ENCODE measurements around the gene ACO2. TPM values are rescaled to one million over a fixed set of nuclear protein-coding genes. Genes with fewer than 3 reads are reported as not detected.
"Not testable (repeated sequence)": the region's sequence is repeated elsewhere in the genome, so short reads cannot be mapped to it uniquely, and the experiment has no call there.

ACO2 gene
- total RNA-seq (10 to 100 TPM; 53.7 to 60.7 TPM), polyA plus RNA-seq (10 to 100 TPM; 39.5 to 49.6 TPM)
- long read RNA-seq, donor 1, transcript ACO2-201 (18 exons, 2,741 nt) = major isoform, 201 of 276 reads
- long read RNA-seq, donor 1, partial matches to known transcripts = 51 of 276 reads
- long read RNA-seq, donor 1, other reads (novel, unspliced or antisense) = 24 of 276 reads
- long read RNA-seq, donor 2, transcript ACO2-201 (18 exons, 2,741 nt) = major isoform, 10 of 27 reads
- long read RNA-seq, donor 2, partial matches to known transcripts = 14 of 27 reads
- long read RNA-seq, donor 2, other reads (novel, unspliced or antisense) = 3 of 27 reads

- 0 to 1% methylated on average over 51 of the region's 51 CpGs for WGBS, 2 donors
- H3K4me3 ChIP-seq (ENCODE audit: low read length in 2 of 2) = peak within 1 kb of the TSS; percentile 35 to 73
- H3K4me1 ChIP-seq (ENCODE audit: control insufficient read depth in 1 of 2, insufficient read depth in 2 of 2, low read length in 2 of 2) = peaks cover 0 to 4% of the 10 kb centered on the region in 2 donors
- H3K27ac ChIP-seq (ENCODE audit: low read depth in 1 of 2, low read length in 2 of 2) = peak within 1 kb of the TSS; percentile 56 to 74
- DNase-seq (peak; percentile 98 to 99), ATAC-seq (ENCODE audit: low FRiP score) (peak; percentile 100)
- intact Hi-C loops (cut with DNase I) = loop anchor here (2.0 to 10.0 kb wide), 3 partner anchors 20 to 49 kb away; no protein-coding TSS in a partner anchor
- no peaks in the 10 kb centered on the region for H3K9me3 ChIP-seq (ENCODE audit: control insufficient read depth, low read length)
- H3K27me3 ChIP-seq (ENCODE audit: control insufficient read depth in 1 of 2, insufficient read depth in 2 of 2, low read length in 1 of 2) = no peaks in the 10 kb centered on the region
- H3K36me3 ChIP-seq (ENCODE audit: control insufficient read depth in 1 of 2, insufficient read depth in 2 of 2, low read length in 1 of 2) = no peaks in the 10 kb centered on the region
Measured at GRCh38 chr22:41468381-41469217, at the start of gene ACO2, which contains the start of gene PHF5A. Gene ACO2 (plus strand): TSS chr22:41469117. CDS start chr22:41469147, 30 bp downstream. Gene PHF5A (minus strand): TSS chr22:41468692. CDS start chr22:41468653, 39 bp downstream.

DNA sequence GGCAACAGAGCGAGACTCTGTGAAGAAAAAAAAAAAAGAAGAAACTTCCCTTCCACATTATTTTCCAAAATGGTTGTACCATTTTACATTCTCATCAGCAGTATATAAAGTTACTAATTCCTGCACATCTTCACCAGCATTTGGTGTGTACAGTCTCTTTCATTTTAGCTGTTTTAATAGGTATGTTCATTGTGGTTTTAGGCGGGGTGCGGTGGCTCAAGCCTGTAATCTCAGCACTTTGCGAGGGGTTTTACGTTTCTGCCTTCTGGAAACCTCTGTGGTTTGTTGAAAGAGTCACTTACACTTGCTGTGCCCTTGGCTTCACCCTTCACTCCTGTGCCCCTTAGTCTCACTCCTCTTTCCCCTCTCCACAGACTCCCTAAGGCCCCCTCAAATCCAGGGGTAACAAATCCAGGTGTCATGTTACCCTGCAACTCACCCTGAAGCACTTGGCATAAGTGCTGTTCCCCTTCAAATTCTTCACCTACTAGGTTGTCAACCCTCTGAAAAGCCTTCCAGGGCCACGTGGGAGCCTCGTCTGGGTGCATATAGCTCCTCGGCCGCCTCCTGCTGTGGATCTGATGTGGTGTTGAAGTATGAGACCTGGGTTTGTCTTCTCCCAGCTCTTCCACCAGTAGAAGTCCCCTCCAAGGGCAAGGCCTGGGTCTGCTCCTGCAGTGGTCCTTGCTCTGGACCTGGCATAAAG lies 43.1 kb upstream of the ACO2 start:
- no peaks in the 10 kb centered on the region for H3K9me3 ChIP-seq (ENCODE audit: control insufficient read depth, low read length)
- DNase-seq (no peak), ATAC-seq (ENCODE audit: low FRiP score) (no peak)
- intact Hi-C loops (cut with DNase I) = no loop called here
- H3K4me1 ChIP-seq (ENCODE audit: control insufficient read depth in 1 of 2, insufficient read depth in 2 of 2, low read length in 2 of 2) = no peaks in the 10 kb centered on the region
- no peak overlapping the region for H3K27ac ChIP-seq (ENCODE audit: low read depth in 1 of 2, low read length in 2 of 2)
- H3K36me3 ChIP-seq (ENCODE audit: control insufficient read depth in 1 of 2, insufficient read depth in 2 of 2, low read length in 1 of 2) = peaks cover 0 to 2% of the 10 kb centered on the region in 2 donors
- H3K4me3 ChIP-seq (ENCODE audit: low read length in 2 of 2) = no peak overlapping the region
- H3K27me3 ChIP-seq (ENCODE audit: control insufficient read depth in 1 of 2, insufficient read depth in 2 of 2, low read length in 1 of 2) = no peaks in the 10 kb centered on the region
- 73 to 77% methylated on average over 9 of the region's 9 CpGs for WGBS, 2 donors

- H3K27ac ChIP-seq (ENCODE audit: low read depth in 1 of 2, low read length in 2 of 2) = no peak overlapping the region
- no peaks in the 10 kb centered on the region for H3K4me1 ChIP-seq (ENCODE audit: control insufficient read depth in 1 of 2, insufficient read depth in 2 of 2, low read length in 2 of 2)
- ATAC-seq (ENCODE audit: low FRiP score) (no peak), DNase-seq (no peak)
- no peaks in the 10 kb centered on the region for H3K9me3 ChIP-seq (ENCODE audit: control insufficient read depth, low read length)
- peaks cover 0 to 2% of the 10 kb centered on the region in 2 donors for H3K36me3 ChIP-seq (ENCODE audit: control insufficient read depth in 1 of 2, insufficient read depth in 2 of 2, low read length in 1 of 2)
- intact Hi-C loops (cut with DNase I) = no loop called here
- no peak overlapping the region for H3K4me3 ChIP-seq (ENCODE audit: low read length in 2 of 2)
- H3K27me3 ChIP-seq (ENCODE audit: control insufficient read depth in 1 of 2, insufficient read depth in 2 of 2, low read length in 1 of 2) = no peaks in the 10 kb centered on the region
- WGBS, 2 donors = 87% methylated on average over 13 of the region's 13 CpGs
Measured at GRCh38 chr22:41429232-41429950, 39.5 kb upstream of the ACO2 start.

- WGBS, 2 donors = 94 to 97% methylated on average over 8 of the region's 8 CpGs
- ATAC-seq (ENCODE audit: low FRiP score) (no peak), DNase-seq (no peak)
- no peaks in the 10 kb centered on the region for H3K4me1 ChIP-seq (ENCODE audit: control insufficient read depth in 1 of 2, insufficient read depth in 2 of 2, low read length in 2 of 2)
- peaks cover 0 to 2% of the 10 kb centered on the region in 2 donors for H3K36me3 ChIP-seq (ENCODE audit: control insufficient read depth in 1 of 2, insufficient read depth in 2 of 2, low read length in 1 of 2)
- no peaks in the 10 kb centered on the region for H3K27me3 ChIP-seq (ENCODE audit: control insufficient read depth in 1 of 2, insufficient read depth in 2 of 2, low read length in 1 of 2)
- intact Hi-C loops (cut with DNase I) = no loop called here
- H3K4me3 ChIP-seq (ENCODE audit: low read length in 2 of 2) = no peak overlapping the region
- no peaks in the 10 kb centered on the region for H3K9me3 ChIP-seq (ENCODE audit: control insufficient read depth, low read length)
- no peak overlapping the region for H3K27ac ChIP-seq (ENCODE audit: low read depth in 1 of 2, low read length in 2 of 2)
Measured at GRCh38 chr22:41429951-41430332, 39.0 kb upstream of the ACO2 start.

GRCh38 chr22:41431656-41432055 lies 37.3 kb upstream of the ACO2 start:
- Histone ChIP-seq H3K4me3 (ENCODE audit: low read length in 2 of 2) (no peak overlapping the region), H3K27me3 (ENCODE audit: control insufficient read depth in 1 of 2, insufficient read depth in 2 of 2, low read length in 1 of 2) (no peaks in the 10 kb centered on the region), H3K9me3 (ENCODE audit: control insufficient read depth, low read length) (no peaks in the 10 kb centered on the region), H3K27ac (ENCODE audit: low read depth in 1 of 2, low read length in 2 of 2) (no peak overlapping the region), H3K36me3 (ENCODE audit: control insufficient read depth in 1 of 2, insufficient read depth in 2 of 2, low read length in 1 of 2) (peaks cover 0 to 2% of the 10 kb centered on the region in 2 donors), H3K4me1 (ENCODE audit: control insufficient read depth in 1 of 2, insufficient read depth in 2 of 2, low read length in 2 of 2) (no peaks in the 10 kb centered on the region)
- DNase-seq = no peak
- no peak for ATAC-seq (ENCODE audit: low FRiP score)
- intact Hi-C loops (cut with DNase I) = no loop called here
- WGBS, 2 donors = 71 to 73% methylated on average over 6 of the region's 6 CpGs

DNA sequence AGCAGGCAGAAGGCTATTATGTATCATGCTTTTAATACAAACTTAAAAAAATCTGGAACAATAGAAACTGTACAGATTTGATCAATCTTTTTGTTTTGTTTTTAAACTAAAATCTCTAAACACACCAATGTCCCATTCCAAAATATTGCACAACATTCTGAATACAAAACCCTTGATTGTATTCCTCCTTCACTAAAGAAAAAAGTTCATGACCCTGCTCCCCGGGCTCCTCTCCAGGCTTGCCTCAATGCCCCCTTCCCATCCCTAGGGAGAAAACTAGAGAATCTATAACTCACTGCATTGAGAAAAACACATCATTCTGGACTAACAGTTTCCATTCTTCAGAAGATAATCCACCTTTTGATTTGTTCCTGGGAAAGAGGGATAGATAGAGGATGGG lies 35.4 kb upstream of the ACO2 start:
- H3K4me3 ChIP-seq (ENCODE audit: low read length in 2 of 2); H3K36me3 ChIP-seq (ENCODE audit: control insufficient read depth in 1 of 2, insufficient read depth in 2 of 2, low read length in 1 of 2); H3K9me3 ChIP-seq (ENCODE audit: control insufficient read depth, low read length); H3K27ac ChIP-seq (ENCODE audit: low read depth in 1 of 2, low read length in 2 of 2); DNase-seq; H3K4me1 ChIP-seq (ENCODE audit: control insufficient read depth in 1 of 2, insufficient read depth in 2 of 2, low read length in 2 of 2); H3K27me3 ChIP-seq (ENCODE audit: control insufficient read depth in 1 of 2, insufficient read depth in 2 of 2, low read length in 1 of 2); ATAC-seq (ENCODE audit: low FRiP score); intact Hi-C loops (cut with DNase I): not testable (repeated sequence)
- 81 to 100% methylated on average over 1 of the region's 1 CpG for WGBS, 2 donors

- H3K36me3 ChIP-seq (ENCODE audit: control insufficient read depth in 1 of 2, insufficient read depth in 2 of 2, low read length in 1 of 2); H3K27me3 ChIP-seq (ENCODE audit: control insufficient read depth in 1 of 2, insufficient read depth in 2 of 2, low read length in 1 of 2); ATAC-seq (ENCODE audit: low FRiP score); H3K4me1 ChIP-seq (ENCODE audit: control insufficient read depth in 1 of 2, insufficient read depth in 2 of 2, low read length in 2 of 2); H3K27ac ChIP-seq (ENCODE audit: low read depth in 1 of 2, low read length in 2 of 2); H3K9me3 ChIP-seq (ENCODE audit: control insufficient read depth, low read length); DNase-seq; intact Hi-C loops (cut with DNase I); H3K4me3 ChIP-seq (ENCODE audit: low read length in 2 of 2): not testable (repeated sequence)
- WGBS, 2 donors = 58 to 64% methylated on average over 5 of the region's 5 CpGs
Measured at GRCh38 chr22:41434361-41435003, 34.4 kb upstream of the ACO2 start.

GRCh38 chr22:41435560-41435959 lies 33.4 kb upstream of the ACO2 start:
- intact Hi-C loops (cut with DNase I) = no loop called here
- Histone ChIP-seq H3K4me1 (ENCODE audit: control insufficient read depth in 1 of 2, insufficient read depth in 2 of 2, low read length in 2 of 2) (no peaks in the 10 kb centered on the region), H3K9me3 (ENCODE audit: control insufficient read depth, low read length) (no peaks in the 10 kb centered on the region), H3K27me3 (ENCODE audit: control insufficient read depth in 1 of 2, insufficient read depth in 2 of 2, low read length in 1 of 2) (no peaks in the 10 kb centered on the region), H3K27ac (ENCODE audit: low read depth in 1 of 2, low read length in 2 of 2) (peak overlapping the region in 1 of 2 donors; percentile 11), H3K4me3 (ENCODE audit: low read length in 2 of 2) (no peak overlapping the region), H3K36me3 (ENCODE audit: control insufficient read depth in 1 of 2, insufficient read depth in 2 of 2, low read length in 1 of 2) (peaks cover 0 to 4% of the 10 kb centered on the region in 2 donors)
- DNase-seq = no peak
- no peak for ATAC-seq (ENCODE audit: low FRiP score)
- WGBS, 2 donors = 59% methylated on average over 4 of the region's 4 CpGs
